NCI-H2029 treated with DMSO at 0.1 percent for 48 hours (cell line): ENCODE data around the gene RHEB.

ENCODE experiments used
- DNase-seq: peaks from one replicate; lab custom pipeline; 2025; lab: John Stamatoyannopoulos, UW

Gene RHEB

DNA sequence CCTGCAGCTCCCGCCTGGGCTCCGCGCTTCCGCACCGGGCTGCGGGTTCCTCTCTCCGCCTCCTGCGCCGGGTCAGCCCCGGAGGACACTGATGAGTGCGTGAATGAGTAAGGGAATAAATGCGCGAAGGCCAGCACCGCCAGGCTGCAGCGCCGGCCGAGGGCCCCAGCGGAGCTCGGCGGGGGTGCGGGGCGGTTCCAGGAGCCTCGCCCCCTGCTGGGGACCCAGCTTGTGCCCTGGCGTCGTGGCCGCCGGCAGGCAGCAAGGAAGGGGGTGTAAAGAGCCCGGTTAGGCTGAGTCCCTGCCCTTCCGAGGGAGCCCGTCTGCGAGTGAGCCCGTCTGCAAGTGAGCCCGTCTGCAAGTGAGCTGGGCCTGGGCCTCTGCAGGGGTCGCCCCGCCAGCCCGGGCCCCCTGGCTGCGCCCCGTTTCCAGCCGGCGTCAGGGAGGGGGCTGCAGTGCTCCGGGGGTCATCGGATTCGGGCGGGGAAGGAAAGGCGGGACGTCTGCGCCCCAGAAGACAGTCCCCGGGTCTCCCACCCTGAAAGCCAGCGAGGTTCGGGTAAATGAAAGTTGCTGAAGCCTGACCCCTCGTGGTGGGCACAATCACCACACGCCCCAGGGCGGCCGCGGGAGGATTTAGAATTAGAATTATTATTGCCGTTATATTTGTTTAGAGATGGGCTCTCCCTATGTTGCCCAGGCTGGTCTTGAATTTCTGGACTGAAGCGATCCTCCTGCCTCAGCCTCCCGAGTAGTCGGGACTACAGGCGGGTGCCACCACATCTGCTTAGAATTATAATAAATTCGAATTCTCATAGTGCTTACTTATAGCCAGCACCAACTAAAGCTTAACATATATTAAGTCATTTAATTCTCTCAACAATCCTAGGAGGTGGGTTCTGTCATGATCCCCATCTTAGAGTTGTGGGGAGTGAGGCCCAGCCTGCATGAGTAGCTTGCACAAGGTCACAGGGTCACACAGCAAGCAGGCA, 71.1 kb downstream of the RHEB start:
- DNase-seq = peak; percentile 57

DNA sequence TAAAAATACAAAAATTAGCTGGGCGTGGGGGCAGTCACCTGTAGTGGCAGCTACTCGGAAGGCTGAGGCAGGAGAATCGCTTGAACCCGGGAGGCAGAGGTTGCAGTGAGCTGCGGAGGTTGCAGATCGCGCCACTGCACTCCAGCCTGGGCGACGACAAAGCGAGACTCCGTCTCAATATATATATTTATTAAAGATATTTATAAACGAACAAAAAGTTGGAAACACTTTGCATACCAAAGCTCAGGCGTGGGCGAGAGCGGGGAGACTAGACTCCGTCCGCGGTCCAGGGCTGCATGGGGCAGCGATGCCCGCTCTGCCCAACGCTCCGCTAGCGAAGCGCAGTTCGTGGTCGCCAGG, 71.8 kb downstream of the RHEB start:
- no peak for DNase-seq

DNA sequence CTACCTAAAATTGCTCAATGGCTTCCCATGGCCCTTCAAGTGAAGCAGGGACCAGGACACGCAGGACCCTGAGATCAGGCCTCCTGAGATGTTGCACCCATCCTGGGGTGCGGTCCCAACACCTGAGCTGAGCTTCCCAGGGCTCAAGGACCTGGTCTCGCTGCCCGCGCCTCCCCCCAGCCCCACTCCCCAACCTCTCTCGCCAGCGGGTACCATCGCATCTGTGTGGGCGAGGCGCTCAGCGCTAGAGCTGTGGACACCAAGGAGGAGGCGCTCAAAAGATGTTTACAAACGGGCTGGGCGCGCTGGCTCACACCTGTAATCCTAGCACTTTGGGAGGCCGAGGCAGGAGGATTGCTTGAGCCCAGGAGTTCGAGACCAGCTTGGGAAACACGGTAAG, 72.4 kb downstream of the RHEB start:
- no peak for DNase-seq

DNA sequence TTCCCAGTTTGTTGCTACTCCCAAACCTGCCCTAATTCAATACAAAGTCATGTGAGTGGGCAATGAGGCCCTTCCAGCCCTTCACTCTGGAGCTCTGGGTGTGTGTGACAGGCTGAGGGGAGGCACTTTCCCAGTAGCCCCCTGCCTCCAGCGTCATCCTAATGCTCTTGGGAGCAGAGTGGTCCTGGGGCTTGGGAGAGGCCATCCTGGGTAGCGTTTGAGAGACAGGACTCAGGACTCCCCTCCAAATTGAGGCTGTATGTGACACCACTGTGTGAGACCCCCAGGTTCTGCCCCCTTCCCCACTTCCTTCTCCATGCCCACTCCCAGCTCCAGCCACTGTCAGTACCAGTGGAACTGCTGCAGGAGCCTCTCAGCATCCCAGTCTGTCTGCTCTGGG, 73.3 kb downstream of the RHEB start:
- DNase-seq = no peak

DNA sequence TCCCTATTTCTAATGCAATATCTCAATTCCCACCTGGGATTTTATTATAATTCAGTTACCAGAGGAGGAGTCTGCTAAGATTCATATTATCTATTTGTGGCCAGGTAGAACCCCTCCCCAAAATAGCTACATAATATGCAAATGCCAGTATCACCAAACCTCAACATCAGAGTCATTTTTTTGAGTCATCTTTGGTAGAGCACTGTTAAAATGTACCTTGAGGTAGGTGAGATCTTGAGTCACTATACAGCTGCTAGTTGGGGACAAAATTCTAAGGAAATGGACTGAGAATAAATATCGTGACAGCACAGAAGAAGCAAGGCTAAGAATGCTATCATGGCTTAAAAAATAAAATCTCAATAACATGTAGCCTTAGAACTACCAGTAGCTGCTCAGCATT, 75.1 kb downstream of the RHEB start:
- no peak for DNase-seq

DNA sequence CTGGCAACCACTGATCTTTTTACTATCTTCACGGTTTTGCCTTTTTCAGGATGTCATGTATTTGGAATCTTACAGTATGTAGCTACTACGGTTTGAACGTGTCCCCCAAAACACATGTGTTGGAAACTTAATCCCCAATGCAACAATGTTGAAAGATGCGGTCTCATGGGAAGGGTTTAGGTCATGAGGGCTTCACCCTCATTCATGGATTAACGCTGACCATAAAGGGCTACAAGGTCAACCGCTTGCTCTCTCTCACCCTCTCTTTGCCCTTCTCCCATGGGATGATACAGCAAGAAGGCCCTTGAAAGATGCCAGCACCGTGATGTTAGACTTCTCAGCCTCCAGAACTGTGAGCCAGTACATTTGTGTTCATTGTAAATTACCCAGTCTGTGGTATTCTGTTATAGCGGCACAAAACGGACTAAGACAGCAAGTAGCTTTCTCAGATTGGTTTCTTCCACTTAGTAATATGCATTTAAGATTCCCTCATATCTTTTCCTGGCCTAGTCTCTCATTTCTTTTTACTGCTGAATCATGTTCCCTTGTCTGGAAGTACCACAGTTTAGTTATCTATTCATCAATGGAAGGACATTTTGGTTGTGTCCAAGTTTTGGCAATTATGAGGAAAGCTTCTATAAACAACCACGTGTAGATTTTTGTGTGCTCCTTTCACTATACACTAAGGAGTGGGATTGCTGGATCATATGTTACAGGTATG, 76.8 kb downstream of the RHEB start:
- DNase-seq = no peak

DNA sequence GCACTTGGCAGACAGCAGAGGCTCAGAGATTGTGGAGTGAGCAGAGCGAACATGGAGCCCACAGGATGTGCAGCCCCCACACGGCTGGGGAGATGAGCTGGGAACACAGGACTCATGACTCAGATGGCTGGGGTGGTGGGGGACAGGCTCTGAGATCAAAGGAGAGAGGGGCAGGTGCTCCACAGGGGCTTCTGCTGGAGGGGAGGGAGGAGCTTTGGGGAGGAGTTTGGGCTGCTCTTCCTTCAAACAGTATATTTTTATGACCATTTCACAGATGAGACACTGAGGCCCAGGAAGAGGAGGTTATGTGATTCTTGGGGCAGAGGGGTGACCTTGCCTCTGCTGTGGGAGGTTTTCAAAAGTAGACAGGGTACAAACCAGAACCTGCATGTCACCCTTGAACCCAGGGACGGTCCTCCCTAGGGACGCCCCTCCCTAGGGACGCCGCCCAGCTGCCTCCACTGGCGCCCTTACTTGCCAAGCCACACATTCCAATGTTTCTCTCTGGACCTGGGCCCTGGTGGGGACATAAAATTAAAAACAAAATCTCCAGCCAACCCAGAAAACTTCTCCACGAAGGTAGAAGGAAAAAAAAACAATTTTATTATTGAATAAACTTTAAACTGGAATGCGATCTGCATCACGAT, 78.8 kb downstream of the RHEB start:
- DNase-seq = no peak

DNA sequence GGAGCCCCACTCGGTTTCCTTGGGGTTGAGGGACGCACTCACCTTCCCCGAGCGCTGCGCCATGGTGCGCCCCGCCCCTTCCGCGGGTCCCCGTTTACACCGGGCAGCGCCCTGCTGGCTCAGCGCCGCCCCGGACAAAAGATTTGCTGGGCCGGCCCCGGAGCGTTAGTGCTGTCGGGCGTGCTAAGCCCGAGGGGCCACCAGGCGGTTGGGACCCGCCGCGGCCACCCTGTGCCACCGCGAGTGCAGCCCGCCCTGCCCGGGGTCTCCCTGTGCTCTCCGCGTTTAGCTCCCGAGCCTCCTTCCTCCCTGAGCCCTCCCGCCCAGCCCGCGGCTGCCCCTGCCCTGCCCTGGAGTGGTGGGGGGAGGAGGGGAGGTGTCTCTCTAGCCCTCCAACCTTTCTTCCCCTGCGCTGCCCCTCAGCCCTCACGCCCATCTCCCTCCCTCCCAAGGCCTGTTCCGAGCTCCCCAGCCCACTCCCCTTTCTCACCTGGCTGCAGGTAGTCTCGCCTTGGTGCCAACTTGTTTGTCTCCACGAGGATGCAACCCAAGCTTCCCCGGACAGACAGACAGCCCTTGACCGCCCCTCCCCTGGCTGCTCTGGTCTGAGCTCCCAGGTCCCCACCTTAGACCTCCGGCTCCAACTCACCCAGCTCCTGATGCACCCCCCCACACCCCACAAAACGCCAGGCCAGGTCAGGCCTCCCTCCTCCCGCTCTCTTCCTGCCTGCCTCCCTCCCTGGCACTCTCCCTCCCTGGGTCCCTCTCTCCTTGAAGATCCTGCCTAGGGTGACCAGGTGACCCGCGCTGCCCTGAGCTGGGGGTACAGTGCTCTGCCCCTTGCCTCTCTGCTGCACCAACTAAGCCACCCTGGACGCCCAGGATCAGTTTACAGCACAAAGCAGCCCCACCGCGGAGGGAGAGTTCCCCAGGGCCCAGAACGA, 79.6 kb downstream of the RHEB start, which contains the start of gene CRYGN:
TSS of gene CRYGN (minus strand) at position 287 of the 944 bp plus-strand sequence. CDS start at position 63, 224 bp downstream.
- no peak for DNase-seq

DNA sequence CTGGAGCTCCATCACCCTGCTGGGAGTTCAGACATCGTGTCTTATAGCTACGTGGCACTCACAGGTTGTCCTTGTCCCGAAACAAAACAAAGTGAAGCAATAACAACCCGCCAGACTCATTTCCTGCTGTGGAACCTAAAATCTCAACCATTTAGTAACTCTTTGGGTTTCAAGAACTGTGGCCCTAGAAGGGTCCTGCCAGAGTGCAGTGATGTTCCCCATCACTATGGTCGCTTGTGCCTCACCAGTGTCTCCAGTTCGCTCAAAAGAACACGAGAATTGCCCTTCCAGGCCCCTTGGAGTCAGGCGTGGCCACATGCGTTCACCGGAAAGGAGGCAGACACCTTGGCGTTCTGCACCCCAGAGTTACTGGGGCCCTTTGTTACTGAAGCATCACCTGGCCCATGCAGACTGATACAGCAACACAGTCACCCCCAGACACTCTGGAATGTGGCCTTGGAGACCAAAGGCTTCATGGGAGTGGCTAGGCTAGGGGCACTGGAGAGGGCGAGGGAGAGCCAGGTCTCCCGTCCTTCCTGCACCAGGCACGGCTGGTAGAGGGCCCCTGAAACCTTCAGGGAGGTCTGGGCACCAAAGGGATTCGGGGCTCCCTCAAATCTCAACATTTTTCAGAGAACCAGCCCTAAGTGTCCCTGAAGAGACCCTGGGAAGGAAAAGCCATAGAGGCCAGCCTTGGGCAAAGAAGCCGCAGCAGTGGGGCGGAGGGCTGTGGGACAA, 80.7 kb downstream of the RHEB start:
- DNase-seq = no peak

DNA sequence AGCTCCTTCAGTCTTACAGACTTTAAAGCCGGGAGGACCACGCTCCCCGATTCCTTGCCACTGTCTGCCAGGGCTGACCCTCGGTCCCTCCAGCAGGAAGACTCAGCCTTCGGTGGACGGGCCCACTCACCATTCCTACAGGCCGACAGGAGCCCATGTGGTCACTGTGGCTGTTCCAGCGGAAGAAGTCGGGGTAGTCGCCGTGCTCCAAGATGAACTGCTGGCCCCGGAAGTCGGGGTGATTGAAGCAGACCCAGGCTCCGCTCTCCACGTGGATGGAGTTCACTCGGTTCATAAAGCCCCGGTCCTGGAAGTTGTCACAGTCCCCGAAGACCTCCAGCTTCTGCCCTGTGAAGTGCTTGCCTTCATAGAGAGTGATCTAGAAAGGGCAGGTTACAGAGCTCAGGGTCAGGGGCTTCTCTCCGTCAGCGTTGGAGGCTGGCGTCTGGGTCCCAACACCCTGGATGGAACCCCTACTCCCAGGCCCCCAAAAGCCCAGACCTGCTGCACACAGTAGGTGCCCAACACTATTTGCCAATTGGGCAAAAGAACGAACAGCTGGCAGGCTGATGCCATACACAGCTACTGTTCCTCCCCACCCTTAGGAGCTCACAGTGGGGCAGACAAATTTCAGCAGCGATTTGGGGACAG, 81.7 kb downstream of the RHEB start:
- no peak for DNase-seq

DNA sequence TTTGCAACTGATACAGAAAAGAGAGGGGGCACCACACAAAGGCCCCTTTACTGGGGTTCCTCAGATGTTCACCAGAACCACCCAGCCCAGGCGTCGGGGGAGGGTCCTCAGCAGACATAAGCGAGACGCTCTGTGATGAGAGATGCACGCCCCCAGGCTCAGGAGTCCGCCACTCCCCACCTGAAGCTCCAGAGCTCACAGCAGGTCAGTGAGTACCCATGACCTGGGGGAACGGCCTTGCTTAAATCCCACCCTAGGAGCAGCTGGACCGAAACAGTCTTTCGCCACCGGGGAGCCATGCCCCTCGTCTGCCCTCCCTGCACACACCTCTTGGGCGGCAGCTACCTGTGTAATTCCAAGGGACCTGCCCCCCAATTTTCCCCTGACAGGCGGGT, 82.5 kb downstream of the RHEB start:
- DNase-seq = no peak

DNA sequence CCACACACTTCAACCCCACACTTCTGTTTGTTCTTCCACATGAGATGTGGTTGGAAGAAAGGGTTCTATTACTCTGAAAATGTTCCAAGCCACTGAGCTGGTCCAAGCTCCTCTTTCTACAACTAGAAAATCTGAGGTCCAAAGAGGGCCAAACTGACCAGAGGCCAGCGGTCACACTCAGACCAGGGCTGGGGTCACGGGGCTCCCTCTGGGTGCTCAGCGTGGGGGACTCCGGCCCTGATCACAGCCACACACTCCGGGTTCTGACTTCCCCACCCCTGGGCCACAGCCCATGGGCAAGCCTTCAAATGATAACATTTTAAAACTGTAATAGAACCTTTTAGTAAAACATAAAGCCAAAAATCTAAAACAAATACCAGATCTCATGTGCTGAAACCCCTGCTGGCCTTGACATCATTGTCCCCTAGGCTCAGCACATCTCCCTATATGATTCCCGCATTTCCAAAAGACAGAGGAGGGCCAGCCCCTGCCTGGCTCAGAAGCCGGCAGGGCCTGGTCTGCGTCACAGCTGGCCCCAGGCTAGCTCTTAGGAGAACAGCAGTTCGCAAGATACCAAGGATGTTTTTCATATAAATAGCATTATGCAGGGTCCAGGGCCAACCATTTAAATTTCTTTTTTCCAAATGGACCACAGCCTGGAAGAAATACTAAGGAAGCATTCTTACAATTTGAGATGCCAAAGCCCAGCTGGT, 83.1 kb downstream of the RHEB start:
- no peak for DNase-seq

DNA sequence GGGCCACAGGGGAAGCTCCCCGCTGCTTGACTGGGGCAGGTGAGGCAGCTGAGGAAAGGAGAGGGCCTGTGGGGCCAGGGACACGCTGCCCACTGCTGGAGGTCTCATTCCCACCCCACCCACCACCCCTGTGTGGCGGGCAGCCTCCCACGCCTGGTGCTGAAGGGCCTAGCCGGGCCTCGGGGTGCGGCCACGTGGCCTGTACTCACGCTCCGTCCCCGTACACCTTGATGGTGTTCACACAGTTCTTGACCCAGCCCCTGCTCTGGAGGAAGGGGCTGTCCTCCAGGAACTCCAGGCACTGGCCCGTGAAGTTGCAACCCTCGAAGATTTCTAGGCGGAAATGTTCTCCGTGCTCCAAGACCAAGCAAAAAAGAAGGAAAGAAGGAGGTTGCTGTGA, 83.7 kb downstream of the RHEB start:
- DNase-seq = no peak

DNA sequence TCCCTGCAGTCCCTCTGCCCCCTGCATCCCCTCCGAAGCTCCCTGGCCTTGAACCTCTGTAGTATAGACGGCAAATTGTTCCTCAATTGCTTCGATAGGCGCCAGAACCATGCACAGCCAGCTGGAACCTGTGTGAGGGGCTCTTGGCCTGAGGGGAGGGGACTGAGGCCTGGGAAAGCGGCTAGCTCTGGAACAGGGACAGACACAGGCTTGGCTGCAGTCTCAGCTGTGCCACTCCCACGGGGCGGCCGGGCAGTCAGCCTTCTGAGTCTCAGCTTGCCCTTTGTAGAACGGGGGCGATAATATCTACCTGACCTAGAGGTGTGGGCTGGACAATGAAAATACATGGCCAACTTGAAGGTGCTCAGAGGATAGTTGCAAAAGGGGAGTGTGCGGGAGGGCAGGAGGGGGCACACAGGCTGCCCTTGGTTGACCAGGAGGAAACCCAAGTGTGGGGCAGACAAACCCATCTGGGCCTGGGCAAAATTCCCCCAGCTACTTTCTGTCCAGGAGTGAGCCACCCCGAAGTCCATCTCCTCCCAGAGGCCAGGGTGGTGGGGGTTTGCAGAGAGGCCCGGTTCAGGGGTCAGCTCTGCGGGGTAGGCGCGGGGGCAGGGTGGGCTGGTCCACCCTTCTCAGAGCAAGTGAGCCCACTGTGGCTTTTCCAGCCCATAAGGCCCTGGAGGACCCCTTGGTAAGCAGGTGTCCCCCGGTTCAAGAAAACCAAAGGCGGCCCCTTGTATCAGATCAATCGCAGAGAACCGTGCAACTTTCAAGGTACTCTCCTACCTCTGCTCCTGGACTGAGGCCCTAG, 84.4 kb downstream of the RHEB start:
- no peak for DNase-seq

DNA sequence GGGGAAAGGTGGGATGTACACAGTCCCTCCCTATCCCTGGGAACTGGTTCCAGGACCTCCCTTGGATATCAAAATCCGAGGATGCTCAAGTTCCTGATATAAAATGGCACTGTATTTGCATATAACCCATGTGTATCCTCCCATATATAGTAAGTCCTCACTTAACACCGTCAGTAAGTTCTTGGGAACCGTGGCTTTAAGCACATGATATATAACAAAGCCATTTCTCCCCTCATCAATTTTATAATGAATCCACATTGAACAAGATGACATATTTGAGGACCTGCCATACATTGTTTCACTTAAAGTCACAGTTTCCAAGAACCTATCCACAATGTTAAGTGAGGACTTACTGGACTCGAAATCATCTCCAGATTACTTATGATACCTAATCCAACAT, 85.1 kb downstream of the RHEB start:
- no peak for DNase-seq

DNA sequence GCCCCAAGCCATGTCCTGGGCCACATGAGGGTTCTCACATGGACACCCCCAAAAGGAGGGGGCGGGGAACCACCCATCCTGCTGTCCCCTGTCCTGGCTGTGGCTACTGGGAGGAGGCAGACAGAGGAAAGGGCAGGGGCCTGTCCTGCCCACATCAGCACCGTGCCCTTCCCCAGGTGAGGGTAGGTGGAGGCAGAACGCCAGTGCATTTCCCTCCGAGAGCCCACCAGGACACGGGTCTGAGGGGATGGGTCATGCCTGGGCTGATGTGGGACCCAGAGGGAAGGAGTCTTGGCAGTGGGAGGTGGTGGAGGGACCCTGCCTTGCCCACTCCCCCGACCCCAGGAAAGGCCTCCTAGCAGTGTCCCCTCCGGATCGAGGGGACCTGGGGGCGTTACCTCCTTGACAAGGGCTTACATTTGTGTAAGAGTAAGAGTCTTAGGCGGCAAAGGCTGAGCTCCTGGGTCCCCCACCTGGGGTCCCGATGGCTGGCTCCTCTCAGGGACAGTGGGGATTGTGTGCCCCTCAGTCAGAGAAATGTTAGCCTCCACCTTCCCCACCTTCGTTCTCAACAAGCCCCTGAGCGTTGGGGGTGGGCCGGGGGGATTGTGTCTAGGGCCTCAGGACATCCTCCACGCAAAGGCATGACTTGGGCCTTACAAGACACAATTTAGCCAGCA, 85.8 kb downstream of the RHEB start:
- no peak for DNase-seq

DNA sequence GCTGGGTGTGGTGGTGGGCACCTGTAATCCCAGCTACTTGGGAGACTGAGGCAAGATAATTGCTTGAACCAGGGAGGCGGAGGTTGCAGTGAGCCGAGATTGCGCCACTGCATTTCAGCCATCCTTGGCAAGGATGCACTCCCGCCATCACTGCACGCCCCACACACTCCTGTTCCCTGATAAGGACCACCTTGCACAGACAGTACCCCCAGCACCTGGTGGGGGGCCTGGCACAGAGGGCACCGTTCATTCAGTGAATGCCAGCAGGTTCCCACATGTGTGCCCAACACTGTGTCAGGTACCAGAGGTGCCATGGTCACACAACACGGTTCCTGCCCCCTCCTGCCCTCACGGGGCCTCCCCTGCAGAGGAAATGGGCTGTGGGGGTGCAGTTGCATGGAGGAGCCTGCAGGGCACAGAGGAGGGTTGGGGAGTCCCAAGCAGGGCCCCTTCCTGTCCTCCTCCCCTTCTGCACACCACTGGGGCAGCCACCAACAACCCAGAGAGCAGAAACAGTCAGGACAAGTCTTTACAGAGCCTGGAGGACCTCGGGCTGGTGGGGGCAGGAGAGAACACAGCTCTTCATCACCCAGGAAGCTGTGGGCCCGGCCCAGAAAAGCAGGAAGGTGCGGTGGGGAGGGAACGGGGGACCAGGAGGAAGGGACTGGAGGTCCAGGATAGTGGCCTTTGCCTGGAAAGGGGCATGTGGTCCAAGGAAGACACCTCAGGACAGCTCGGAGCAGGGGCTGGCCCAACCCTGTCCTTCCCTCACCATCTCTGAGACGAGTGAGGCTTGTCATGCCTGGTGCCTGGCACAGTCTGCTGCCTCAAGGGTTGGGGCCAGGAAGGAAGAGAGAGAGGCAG, 86.8 kb downstream of the RHEB start:
- DNase-seq = no peak
